Liver (tissue), 9 donors: ENCODE results near the gene LIN9. TPM values are rescaled to one million over a fixed set of nuclear protein-coding genes. Genes with fewer than 3 reads are reported as not detected.

Experiments
- DNase-seq: peaks from one replicate; pipeline ENCODE4 v3.0.0-alpha.2; 2017; ENCODE audit warnings: low spot score
- H3K27ac ChIP-seq, 2 donors: one replicate each; pipeline ENCODE4 v1.7.0; 2013; ENCODE audit warnings: inconsistent platforms in 2 of 2, low read length in 2 of 2, control low read depth in 1 of 2, low read depth in 1 of 2, mild to moderate bottlenecking in 1 of 2
- H3K27me3 ChIP-seq, 4 donors: one replicate each; pipeline versions ENCODE4 v1.6.1 to v1.7.0; 2013; ENCODE audit warnings: low read length in 3 of 4, inconsistent platforms in 1 of 4, mild to moderate bottlenecking in 1 of 4, moderate library complexity in 1 of 4; ENCODE audit not compliant: control insufficient read depth in 4 of 4, insufficient read depth in 4 of 4
- H3K36me3 ChIP-seq, 4 donors: one replicate each; pipeline versions ENCODE4 v1.6.1 to v1.7.0; 2013; ENCODE audit warnings: low read length in 3 of 4, mild to moderate bottlenecking in 3 of 4, low read depth in 1 of 4, moderate library complexity in 1 of 4; ENCODE audit not compliant: control insufficient read depth in 4 of 4, insufficient read depth in 3 of 4
- H3K4me1 ChIP-seq, 4 donors: one replicate each; pipeline versions ENCODE4 v1.6.1 to v1.7.0; 2013; ENCODE audit warnings: low read length in 3 of 4, mild to moderate bottlenecking in 3 of 4, moderate library complexity in 1 of 4; ENCODE audit not compliant: control insufficient read depth in 4 of 4, insufficient read depth in 4 of 4
- H3K4me3 ChIP-seq, 3 donors: one replicate each; pipeline versions ENCODE4 v1.6.1 to v1.7.0; 2013; ENCODE audit warnings: low read length in 3 of 3, control low read depth in 1 of 3, low read depth in 1 of 3, mild to moderate bottlenecking in 1 of 3
- H3K9ac ChIP-seq, 2 donors: one replicate each; pipeline ENCODE4 v1.7.0; 2013; ENCODE audit warnings: low read length in 2 of 2, mild to moderate bottlenecking in 2 of 2, moderate library complexity in 2 of 2, control low read depth in 1 of 2, low read depth in 1 of 2
- H3K9me3 ChIP-seq, 4 donors: one replicate each; pipeline versions ENCODE4 v1.6.1 to v1.7.0; 2013; ENCODE audit warnings: low read length in 3 of 4; ENCODE audit not compliant: control insufficient read depth in 4 of 4
- CTCF ChIP-seq: fragments of 150-350 bp; IDR thresholded peaks from 2 replicates; pipeline ENCODE4 v1.5.1; 2017; ENCODE audit warnings: improper control_type of control experiment, low read depth, low read length; ENCODE audit not compliant: missing input control
- FOXA2 ChIP-seq: IDR thresholded peaks from 2 replicates; pipeline ENCODE4 v1.6.1; 2016; ENCODE audit warnings: antibody characterized with exemption
- GABPA ChIP-seq, 2 donors: IDR thresholded peaks in 1 of 2; conservative IDR thresholded peaks in 1 of 2; 2 replicates each; pipeline ENCODE4 v1.6.1; 2016; ENCODE audit warnings: antibody characterized with exemption in 2 of 2, mild to moderate bottlenecking in 1 of 2, moderate library complexity in 1 of 2
- JUND ChIP-seq, 2 donors: IDR thresholded peaks; 2 replicates each; pipeline ENCODE4 v1.6.1; 2016; ENCODE audit warnings: antibody characterized with exemption in 2 of 2
- MAX ChIP-seq: IDR thresholded peaks from 2 replicates; pipeline ENCODE4 v1.6.1; 2016; ENCODE audit warnings: antibody characterized with exemption
- NR2F2 ChIP-seq: IDR thresholded peaks from 2 replicates; pipeline ENCODE4 v1.6.1; 2016; ENCODE audit warnings: antibody characterized with exemption
- RAD21 ChIP-seq, 2 donors: IDR thresholded peaks; 2 replicates each; pipeline ENCODE4 v1.6.1; 2016; ENCODE audit warnings: antibody characterized with exemption in 2 of 2, mild to moderate bottlenecking in 2 of 2
- RXRA ChIP-seq, 2 donors: IDR thresholded peaks; 2 replicates each; pipeline ENCODE4 v1.6.1; 2017 to 2018; ENCODE audit warnings: antibody characterized with exemption in 2 of 2, mild to moderate bottlenecking in 1 of 2
- SP1 ChIP-seq: IDR thresholded peaks from 2 replicates; pipeline ENCODE4 v1.6.1; 2018; ENCODE audit warnings: antibody characterized with exemption, mild to moderate bottlenecking
- TAF1 ChIP-seq: conservative IDR thresholded peaks from 2 replicates; pipeline ENCODE4 v1.6.1; 2016; ENCODE audit warnings: antibody characterized with exemption, mild to moderate bottlenecking
- YY1 ChIP-seq: IDR thresholded peaks from 2 replicates; pipeline ENCODE4 v1.6.1; 2016; ENCODE audit warnings: antibody characterized with exemption, mild to moderate bottlenecking
- whole genome bisulfite sequencing: extraction: QIAGEN DNeasy Blood & Tissue Kit; methylation state at CpG from one replicate; pipeline ENCODE4 v1.1.7; 2013; 5-methylcytosine and 5-hydroxymethylcytosine counted together
- polyA plus RNA-seq, 2 donors: library from polyadenylated mRNA; stranded (reverse) in 1 of 2; unstranded in 1 of 2; fragments of 200-250 nt in 1 of 2; fragments of >200 nt in 1 of 2; fragmentation: Nextera tagmentation in 1 of 2; extraction: Ambion mirVana in 1 of 2; gene quantifications; one replicate each; pipeline versions ENCODE4 v1.2.1 to v1.2.3, GENCODE V29; 2013 to 2015
- total RNA-seq, 2 donors: library from RNA; depleted of rRNA; stranded (reverse); fragments of >200 nt; gene quantifications; one replicate each; pipeline ENCODE4 v1.2.3, GENCODE V29; 2014
- TF ChIP-seq, protein P1 (sequence below): IDR thresholded peaks from 2 replicates; pipeline ENCODE4 v1.6.1; 2016; ENCODE audit warnings: antibody characterized with exemption
- TF ChIP-seq, protein P2 (sequence below): IDR thresholded peaks from 2 replicates; pipeline ENCODE4 v1.6.1; 2016; ENCODE audit warnings: antibody characterized with exemption, mild to moderate bottlenecking
- donor health status: healthy.
- donor health status: healthy.
- donor health status: healthy.
- donor health status: healthy.
- donor health status: healthy.

LIN9 gene
- total and polyA plus RNA-seq, 4 donors = 0.50 to 7.9 (median 1.00) TPM

DNA sequence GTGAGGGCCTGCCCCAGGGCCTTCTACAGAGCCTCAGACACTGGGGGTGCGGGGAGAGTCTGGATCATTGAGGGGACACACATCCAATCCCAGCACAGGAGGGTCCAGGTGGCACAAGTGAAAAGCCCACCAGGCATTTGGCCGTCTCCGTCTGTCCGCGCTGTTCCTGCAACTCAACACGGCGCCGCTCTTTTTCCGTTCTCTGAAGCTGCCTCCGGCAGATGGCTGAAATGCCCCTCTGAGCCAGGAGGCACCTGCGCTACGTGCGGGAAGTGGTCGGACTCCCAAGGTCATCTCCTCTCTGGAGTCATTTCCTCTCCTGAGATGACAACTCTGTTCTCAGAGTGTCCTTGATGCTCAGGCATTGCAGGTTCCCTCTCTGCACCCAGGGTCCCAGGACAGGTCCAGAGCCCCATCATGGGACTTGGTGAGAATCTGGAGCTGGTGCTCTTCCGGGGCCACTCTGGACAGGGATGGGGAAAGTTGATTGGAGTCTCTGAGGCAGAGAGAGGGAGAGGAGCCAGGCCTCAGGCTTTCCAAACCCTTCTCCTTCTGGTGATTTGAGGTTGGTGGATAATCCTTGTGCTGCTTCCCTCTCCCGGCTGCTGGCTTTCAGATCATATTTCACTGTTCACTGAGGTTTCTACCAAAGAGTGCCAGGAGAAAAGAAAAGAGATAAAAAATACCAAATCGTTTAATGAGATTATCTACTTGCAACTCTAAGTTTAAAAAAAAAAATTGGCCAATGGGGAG is 99.5 kb downstream of the LIN9 start:
- WGBS = 91% methylated on average over 17 of the region's 17 CpGs
- no peaks in the 10 kb centered on the region for H3K4me1 ChIP-seq
- DNase-seq = no peak

More for the DNA sequence above, 99.5 kb downstream of the LIN9 start:
- H3K9ac ChIP-seq = no peak overlapping the region
- no peak overlapping the region for H3K4me3 ChIP-seq
- H3K36me3 ChIP-seq = no peaks in the 10 kb centered on the region
- TF ChIP-seq, protein P1, sequence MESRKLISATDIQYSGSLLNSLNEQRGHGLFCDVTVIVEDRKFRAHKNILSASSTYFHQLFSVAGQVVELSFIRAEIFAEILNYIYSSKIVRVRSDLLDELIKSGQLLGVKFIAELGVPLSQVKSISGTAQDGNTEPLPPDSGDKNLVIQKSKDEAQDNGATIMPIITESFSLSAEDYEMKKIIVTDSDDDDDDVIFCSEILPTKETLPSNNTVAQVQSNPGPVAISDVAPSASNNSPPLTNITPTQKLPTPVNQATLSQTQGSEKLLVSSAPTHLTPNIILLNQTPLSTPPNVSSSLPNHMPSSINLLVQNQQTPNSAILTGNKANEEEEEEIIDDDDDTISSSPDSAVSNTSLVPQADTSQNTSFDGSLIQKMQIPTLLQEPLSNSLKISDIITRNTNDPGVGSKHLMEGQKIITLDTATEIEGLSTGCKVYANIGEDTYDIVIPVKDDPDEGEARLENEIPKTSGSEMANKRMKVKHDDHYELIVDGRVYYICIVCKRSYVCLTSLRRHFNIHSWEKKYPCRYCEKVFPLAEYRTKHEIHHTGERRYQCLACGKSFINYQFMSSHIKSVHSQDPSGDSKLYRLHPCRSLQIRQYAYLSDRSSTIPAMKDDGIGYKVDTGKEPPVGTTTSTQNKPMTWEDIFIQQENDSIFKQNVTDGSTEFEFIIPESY = no peak
- TF ChIP-seq GABPA (IDR thresholded peaks at IDR 0.05 in 1 of 2, conservative IDR thresholded peaks at IDR 0.05 in 1 of 2) (no peak), SP1 (no peak), RXRA (IDR thresholded peaks at IDR 0.05) (no peak), YY1 (no peak), CTCF (no peak), RAD21 (IDR thresholded peaks at IDR 0.05) (no peak), JUND (IDR thresholded peaks at IDR 0.05) (no peak), MAX (no peak), TAF1 (no peak), NR2F2 (no peak), FOXA2 (no peak)
- TF ChIP-seq, protein P2, sequence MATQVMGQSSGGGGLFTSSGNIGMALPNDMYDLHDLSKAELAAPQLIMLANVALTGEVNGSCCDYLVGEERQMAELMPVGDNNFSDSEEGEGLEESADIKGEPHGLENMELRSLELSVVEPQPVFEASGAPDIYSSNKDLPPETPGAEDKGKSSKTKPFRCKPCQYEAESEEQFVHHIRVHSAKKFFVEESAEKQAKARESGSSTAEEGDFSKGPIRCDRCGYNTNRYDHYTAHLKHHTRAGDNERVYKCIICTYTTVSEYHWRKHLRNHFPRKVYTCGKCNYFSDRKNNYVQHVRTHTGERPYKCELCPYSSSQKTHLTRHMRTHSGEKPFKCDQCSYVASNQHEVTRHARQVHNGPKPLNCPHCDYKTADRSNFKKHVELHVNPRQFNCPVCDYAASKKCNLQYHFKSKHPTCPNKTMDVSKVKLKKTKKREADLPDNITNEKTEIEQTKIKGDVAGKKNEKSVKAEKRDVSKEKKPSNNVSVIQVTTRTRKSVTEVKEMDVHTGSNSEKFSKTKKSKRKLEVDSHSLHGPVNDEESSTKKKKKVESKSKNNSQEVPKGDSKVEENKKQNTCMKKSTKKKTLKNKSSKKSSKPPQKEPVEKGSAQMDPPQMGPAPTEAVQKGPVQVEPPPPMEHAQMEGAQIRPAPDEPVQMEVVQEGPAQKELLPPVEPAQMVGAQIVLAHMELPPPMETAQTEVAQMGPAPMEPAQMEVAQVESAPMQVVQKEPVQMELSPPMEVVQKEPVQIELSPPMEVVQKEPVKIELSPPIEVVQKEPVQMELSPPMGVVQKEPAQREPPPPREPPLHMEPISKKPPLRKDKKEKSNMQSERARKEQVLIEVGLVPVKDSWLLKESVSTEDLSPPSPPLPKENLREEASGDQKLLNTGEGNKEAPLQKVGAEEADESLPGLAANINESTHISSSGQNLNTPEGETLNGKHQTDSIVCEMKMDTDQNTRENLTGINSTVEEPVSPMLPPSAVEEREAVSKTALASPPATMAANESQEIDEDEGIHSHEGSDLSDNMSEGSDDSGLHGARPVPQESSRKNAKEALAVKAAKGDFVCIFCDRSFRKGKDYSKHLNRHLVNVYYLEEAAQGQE = no peak
- no peaks in the 10 kb centered on the region for H3K27me3 ChIP-seq
- H3K9me3 ChIP-seq = no peaks in the 10 kb centered on the region
- H3K27ac ChIP-seq = no peak overlapping the region
